ENCODE measurements around the gene EVX2.

The EVX2 gene

GRCh38 chr2:176076796-176077195, 7.0 kb downstream of the EVX2 start:
- Histone ChIP-seq H2BK120ac (ENCODE audit: low read depth, low read length) (no peak overlapping the region), H3K9ac (ENCODE audit: low read length) (no peak overlapping the region), H2BK15ac (replicated peaks; ENCODE audit: low read depth) (no peak overlapping the region), H3K4me1 (ENCODE audit: control insufficient read depth, low read depth, low read length) (peaks cover 2% of the 10 kb centered on the region), H3K23ac (ENCODE audit: low read length) (no peak overlapping the region), H3K4me2 (ENCODE audit: low read length) (no peak overlapping the region), H3K27ac (ENCODE audit: low read depth, low read length) (no peak overlapping the region), H2AK5ac (ENCODE audit: low read length) (no peak overlapping the region), H3K36me3 (ENCODE audit: control insufficient read depth, insufficient read depth, low read length) (no peaks in the 10 kb centered on the region), H3K4ac (ENCODE audit: low read depth, low read length) (no peak overlapping the region), H4K8ac (ENCODE audit: low read depth, low read length) (no peak overlapping the region), H2BK5ac (ENCODE audit: low read length) (no peak overlapping the region), H3K79me2 (ENCODE audit: control insufficient read depth, insufficient read depth, low read length) (no peaks in the 10 kb centered on the region), H3K18ac (ENCODE audit: low read length) (no peak overlapping the region), H3K27me3 (ENCODE audit: insufficient read depth, low read length, poor library complexity) (peaks cover 78% of the 10 kb centered on the region), H4K5ac (ENCODE audit: low read length) (no peak overlapping the region), H3K4me3 (ENCODE audit: low read length) (no peak overlapping the region), H3K79me1 (ENCODE audit: low read length) (no peaks in the 10 kb centered on the region), H3K56ac (ENCODE audit: low read length) (no peak overlapping the region)
- no peak for DNase-seq
- WGBS (ENCODE audit: extremely low coverage, insufficient coverage, low lambda C conversion rate), result no CpG with 5 or more reads among the region's 2 CpGs

DNA sequence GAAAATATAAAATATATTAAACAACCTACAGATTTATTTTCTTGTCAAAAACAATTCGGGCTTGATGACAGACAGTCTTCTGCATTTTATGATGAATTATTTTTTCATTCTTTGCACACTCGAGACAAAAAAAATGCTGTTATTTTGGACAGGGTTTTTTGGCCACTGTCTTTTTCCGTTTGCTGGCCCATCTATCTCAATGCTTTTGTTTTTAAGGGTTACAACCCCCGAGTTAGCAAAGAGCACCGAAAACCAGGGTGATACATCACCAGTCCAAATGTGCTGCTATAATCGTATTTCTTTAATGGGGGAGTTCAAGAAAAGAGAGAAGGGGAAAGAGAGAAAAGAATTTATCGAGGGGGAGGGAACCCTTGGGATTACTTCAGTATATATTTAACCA, 7.7 kb downstream of the EVX2 start:
- WGBS (ENCODE audit: extremely low coverage, insufficient coverage, low lambda C conversion rate), result no CpG with 5 or more reads among the region's 7 CpGs
- no peak overlapping the region for H3K4ac ChIP-seq (ENCODE audit: low read depth, low read length)
- DNase-seq, result no peak
- no peak overlapping the region for H2BK120ac ChIP-seq (ENCODE audit: low read depth, low read length)
- H4K8ac ChIP-seq (ENCODE audit: low read depth, low read length), result no peak overlapping the region
- no peaks in the 10 kb centered on the region for H3K79me1 ChIP-seq (ENCODE audit: low read length)
- H2BK5ac ChIP-seq (ENCODE audit: low read length), result no peak overlapping the region
- no peak overlapping the region for H3K18ac ChIP-seq (ENCODE audit: low read length)
- H3K4me2 ChIP-seq (ENCODE audit: low read length), result no peak overlapping the region
- peaks cover 78% of the 10 kb centered on the region for H3K27me3 ChIP-seq (ENCODE audit: insufficient read depth, low read length, poor library complexity)
- H3K79me2 ChIP-seq (ENCODE audit: control insufficient read depth, insufficient read depth, low read length), result no peaks in the 10 kb centered on the region
- H3K4me3 ChIP-seq (ENCODE audit: low read length), result no peak overlapping the region
- H3K23ac ChIP-seq (ENCODE audit: low read length), result no peak overlapping the region
- no peak overlapping the region for H2BK15ac ChIP-seq (replicated peaks; ENCODE audit: low read depth)
- no peaks in the 10 kb centered on the region for H3K36me3 ChIP-seq (ENCODE audit: control insufficient read depth, insufficient read depth, low read length)
- peaks cover 2% of the 10 kb centered on the region for H3K4me1 ChIP-seq (ENCODE audit: control insufficient read depth, low read depth, low read length)
- no peak overlapping the region for H3K27ac ChIP-seq (ENCODE audit: low read depth, low read length)
- H2AK5ac ChIP-seq (ENCODE audit: low read length), result no peak overlapping the region
- no peak overlapping the region for H3K56ac ChIP-seq (ENCODE audit: low read length)
- H4K5ac ChIP-seq (ENCODE audit: low read length), result no peak overlapping the region
- no peak overlapping the region for H3K9ac ChIP-seq (ENCODE audit: low read length)

DNA sequence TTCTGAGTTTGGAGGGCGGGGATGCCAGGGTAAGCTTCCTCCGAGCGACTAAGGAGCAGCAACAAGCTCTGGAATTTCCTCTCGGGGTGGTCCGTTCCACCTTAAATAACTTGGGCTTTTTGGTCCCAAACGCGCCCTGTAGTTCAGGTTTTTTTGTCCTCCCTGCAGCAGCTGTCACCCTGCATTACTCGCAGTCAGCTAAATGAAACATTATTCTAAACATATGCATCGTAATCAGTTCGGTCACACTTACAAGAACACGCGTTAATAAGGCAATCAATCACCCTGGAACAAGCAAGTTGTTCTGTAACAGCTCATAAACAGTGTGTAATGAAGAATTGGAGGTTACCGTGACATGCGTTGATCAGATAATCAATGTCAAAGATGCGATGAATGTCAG, 8.3 kb downstream of the EVX2 start:
- no peak overlapping the region for H3K4ac ChIP-seq (ENCODE audit: low read depth, low read length)
- H3K27ac ChIP-seq (ENCODE audit: low read depth, low read length), result no peak overlapping the region
- H3K4me3 ChIP-seq (ENCODE audit: low read length), result no peak overlapping the region
- peaks cover 78% of the 10 kb centered on the region for H3K27me3 ChIP-seq (ENCODE audit: insufficient read depth, low read length, poor library complexity)
- H3K18ac ChIP-seq (ENCODE audit: low read length), result no peak overlapping the region
- H3K4me1 ChIP-seq (ENCODE audit: control insufficient read depth, low read depth, low read length), result peaks cover 2% of the 10 kb centered on the region
- no peak overlapping the region for H2BK15ac ChIP-seq (replicated peaks; ENCODE audit: low read depth)
- H3K79me2 ChIP-seq (ENCODE audit: control insufficient read depth, insufficient read depth, low read length), result no peaks in the 10 kb centered on the region
- WGBS (ENCODE audit: extremely low coverage, insufficient coverage, low lambda C conversion rate), result no CpG with 5 or more reads among the region's 15 CpGs
- H2BK120ac ChIP-seq (ENCODE audit: low read depth, low read length), result no peak overlapping the region
- DNase-seq, result peak; percentile 80
- H3K36me3 ChIP-seq (ENCODE audit: control insufficient read depth, insufficient read depth, low read length), result no peaks in the 10 kb centered on the region
- H3K4me2 ChIP-seq (ENCODE audit: low read length), result peak overlapping the region; percentile 26
- no peak overlapping the region for H2AK5ac ChIP-seq (ENCODE audit: low read length)
- H3K23ac ChIP-seq (ENCODE audit: low read length), result no peak overlapping the region
- no peak overlapping the region for H2BK5ac ChIP-seq (ENCODE audit: low read length)
- no peak overlapping the region for H3K9ac ChIP-seq (ENCODE audit: low read length)
- no peak overlapping the region for H3K56ac ChIP-seq (ENCODE audit: low read length)
- H4K5ac ChIP-seq (ENCODE audit: low read length), result no peak overlapping the region
- no peaks in the 10 kb centered on the region for H3K79me1 ChIP-seq (ENCODE audit: low read length)
- H4K8ac ChIP-seq (ENCODE audit: low read depth, low read length), result no peak overlapping the region

DNA sequence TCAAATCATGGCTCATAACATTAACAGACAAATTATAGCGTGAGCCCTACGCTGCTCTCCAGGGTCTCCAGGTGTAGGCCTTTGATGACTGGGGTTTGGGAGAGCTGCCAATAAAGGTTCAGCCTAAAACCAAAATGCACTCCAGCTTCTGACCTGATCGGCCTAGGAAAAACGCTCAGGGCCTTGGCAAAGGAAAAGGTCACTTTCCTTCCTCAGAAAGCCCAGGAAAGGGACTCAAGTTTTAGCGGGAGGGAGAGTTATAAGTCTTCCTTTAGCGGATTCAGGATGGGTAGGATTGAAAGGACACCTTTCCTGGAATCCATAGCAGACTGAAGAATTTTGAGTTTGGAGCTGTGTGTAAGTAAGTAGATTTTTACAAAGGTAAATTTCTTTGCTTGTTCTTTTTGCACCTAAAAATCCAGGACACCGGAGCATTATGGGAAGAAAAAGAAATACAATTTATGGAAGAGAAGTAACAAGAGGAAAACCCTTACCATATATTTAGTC, 8.8 kb downstream of the EVX2 start:
- WGBS (ENCODE audit: extremely low coverage, insufficient coverage, low lambda C conversion rate), result no CpG with 5 or more reads among the region's 7 CpGs
- peaks cover 80% of the 10 kb centered on the region for H3K27me3 ChIP-seq (ENCODE audit: insufficient read depth, low read length, poor library complexity)
- no peak overlapping the region for H3K4ac ChIP-seq (ENCODE audit: low read depth, low read length)
- no peak overlapping the region for H3K18ac ChIP-seq (ENCODE audit: low read length)
- H3K4me1 ChIP-seq (ENCODE audit: control insufficient read depth, low read depth, low read length), result peaks cover 2% of the 10 kb centered on the region
- H3K36me3 ChIP-seq (ENCODE audit: control insufficient read depth, insufficient read depth, low read length), result no peaks in the 10 kb centered on the region
- no peak overlapping the region for H3K23ac ChIP-seq (ENCODE audit: low read length)
- H3K79me2 ChIP-seq (ENCODE audit: control insufficient read depth, insufficient read depth, low read length), result no peaks in the 10 kb centered on the region
- H3K79me1 ChIP-seq (ENCODE audit: low read length), result no peaks in the 10 kb centered on the region
- H2AK5ac ChIP-seq (ENCODE audit: low read length), result no peak overlapping the region
- no peak for DNase-seq
- no peak overlapping the region for H4K8ac ChIP-seq (ENCODE audit: low read depth, low read length)
- H3K9ac ChIP-seq (ENCODE audit: low read length), result no peak overlapping the region
- H2BK5ac ChIP-seq (ENCODE audit: low read length), result no peak overlapping the region
- no peak overlapping the region for H4K5ac ChIP-seq (ENCODE audit: low read length)
- H2BK120ac ChIP-seq (ENCODE audit: low read depth, low read length), result no peak overlapping the region
- H3K56ac ChIP-seq (ENCODE audit: low read length), result no peak overlapping the region
- H3K4me2 ChIP-seq (ENCODE audit: low read length), result no peak overlapping the region
- H3K27ac ChIP-seq (ENCODE audit: low read depth, low read length), result no peak overlapping the region
- no peak overlapping the region for H2BK15ac ChIP-seq (replicated peaks; ENCODE audit: low read depth)
- H3K4me3 ChIP-seq (ENCODE audit: low read length), result no peak overlapping the region

DNA sequence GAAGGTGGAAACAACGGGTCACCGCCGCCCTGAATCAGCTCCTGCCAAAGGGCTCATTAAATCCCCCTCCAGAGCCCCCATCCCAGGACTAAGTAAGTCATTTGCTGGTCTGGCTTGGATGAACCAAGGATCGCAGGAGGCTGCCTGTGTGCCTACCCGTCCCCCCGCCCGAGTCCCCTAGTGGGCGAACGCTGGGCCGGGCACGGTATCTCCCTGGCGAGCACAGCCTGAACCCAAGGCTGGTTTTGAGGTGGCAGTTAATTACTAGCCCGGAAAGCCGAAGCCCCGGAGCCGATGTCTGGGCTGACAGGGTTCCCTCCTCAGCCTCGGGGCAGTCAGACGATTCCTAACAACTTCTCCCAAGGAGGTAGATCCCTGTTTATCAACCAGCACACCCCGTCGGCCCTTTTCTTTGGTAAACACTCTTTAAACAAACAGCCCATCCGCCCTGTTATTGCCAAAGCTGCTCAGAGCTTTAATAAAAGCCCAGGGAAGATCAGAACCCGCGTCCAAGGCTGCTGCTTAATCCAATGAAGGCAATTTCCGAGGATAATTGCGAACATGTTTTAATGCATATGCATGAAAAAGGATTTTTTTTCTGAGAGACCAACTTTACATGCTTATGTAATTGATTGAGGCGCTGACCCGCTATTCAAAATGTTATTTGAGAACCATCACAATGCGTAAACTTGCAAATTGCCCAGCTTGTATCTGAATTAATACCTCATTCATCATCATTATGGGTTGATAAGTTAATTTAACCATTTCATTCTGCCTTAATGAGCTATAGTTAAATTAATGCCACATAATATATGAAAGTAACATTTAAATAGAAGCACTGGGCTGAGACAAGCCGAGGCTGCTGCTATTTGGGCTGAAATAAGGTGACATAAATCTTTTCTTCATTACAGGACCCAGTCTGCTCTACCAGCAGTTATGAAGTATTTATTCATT, 10.5 kb downstream of the EVX2 start:
- Histone ChIP-seq H2BK15ac (replicated peaks; ENCODE audit: low read depth) (no peak overlapping the region), H3K36me3 (ENCODE audit: control insufficient read depth, insufficient read depth, low read length) (no peaks in the 10 kb centered on the region), H3K4ac (ENCODE audit: low read depth, low read length) (no peak overlapping the region), H3K18ac (ENCODE audit: low read length) (no peak overlapping the region), H2BK120ac (ENCODE audit: low read depth, low read length) (no peak overlapping the region), H3K27me3 (ENCODE audit: insufficient read depth, low read length, poor library complexity) (peaks cover 80% of the 10 kb centered on the region), H3K79me1 (ENCODE audit: low read length) (no peaks in the 10 kb centered on the region), H3K56ac (ENCODE audit: low read length) (no peak overlapping the region), H3K23ac (ENCODE audit: low read length) (no peak overlapping the region), H3K4me2 (ENCODE audit: low read length) (no peak overlapping the region), H2BK5ac (ENCODE audit: low read length) (no peak overlapping the region), H3K4me3 (ENCODE audit: low read length) (no peak overlapping the region), H3K9ac (ENCODE audit: low read length) (no peak overlapping the region), H2AK5ac (ENCODE audit: low read length) (no peak overlapping the region), H3K79me2 (ENCODE audit: control insufficient read depth, insufficient read depth, low read length) (no peaks in the 10 kb centered on the region), H3K27ac (ENCODE audit: low read depth, low read length) (no peak overlapping the region), H3K4me1 (ENCODE audit: control insufficient read depth, low read depth, low read length) (peaks cover 2% of the 10 kb centered on the region), H4K8ac (ENCODE audit: low read depth, low read length) (no peak overlapping the region), H4K5ac (ENCODE audit: low read length) (no peak overlapping the region)
- no peak for DNase-seq
- WGBS (ENCODE audit: extremely low coverage, insufficient coverage, low lambda C conversion rate), result no CpG with 5 or more reads among the region's 29 CpGs

All from mesendoderm (in vitro differentiated cells).